Lung (tissue), 12 donors: ENCODE data around the gene ARMH2. TPM values are rescaled to one million over a fixed set of nuclear protein-coding genes. Genes with fewer than 3 reads are reported as not detected.

Source experiments
- ATAC-seq: fragments of 200-7000 bp; cut with Tn5 transposase; one replicate; pipeline ENCODE4 v1.9.1; 2020; ENCODE audit warnings: moderate number of reproducible peaks; ENCODE audit not compliant: insufficient read depth, low FRiP score
- DNase-seq, 3 donors: peaks; one replicate each; pipeline ENCODE4 v3.0.0-alpha.2; 2013 to 2017
- H3K27ac ChIP-seq, 2 donors: one replicate each; pipeline ENCODE4 v1.5.1; 2013; ENCODE audit warnings: mild to moderate bottlenecking in 2 of 2, moderate library complexity in 2 of 2, control low read depth in 1 of 2, inconsistent platforms in 1 of 2, low read depth in 1 of 2, low read length in 1 of 2
- H3K27me3 ChIP-seq, 3 donors: one replicate each; pipeline ENCODE4 v1.5.1; 2013; ENCODE audit warnings: low read length in 2 of 3; ENCODE audit not compliant: control insufficient read depth in 3 of 3, insufficient read depth in 3 of 3
- H3K36me3 ChIP-seq, 4 donors: one replicate each; pipeline ENCODE4 v1.5.1; 2013; ENCODE audit warnings: low read length in 4 of 4, mild to moderate bottlenecking in 1 of 4, moderate library complexity in 1 of 4; ENCODE audit not compliant: control insufficient read depth in 4 of 4, insufficient read depth in 4 of 4
- H3K4me1 ChIP-seq, 5 donors: one replicate each; pipeline ENCODE4 v1.5.1; 2013; ENCODE audit warnings: low read length in 5 of 5, mild to moderate bottlenecking in 2 of 5, moderate library complexity in 1 of 5; ENCODE audit not compliant: control insufficient read depth in 5 of 5, insufficient read depth in 5 of 5
- H3K4me3 ChIP-seq: one replicate; pipeline ENCODE4 v1.5.1; 2013; ENCODE audit warnings: mild to moderate bottlenecking, control low read depth, moderate library complexity
- H3K9ac ChIP-seq, 2 donors: one replicate each; pipeline ENCODE4 v1.5.1; 2013; ENCODE audit warnings: low read length in 2 of 2, control low read depth in 1 of 2; ENCODE audit not compliant: insufficient read depth in 1 of 2
- H3K9me3 ChIP-seq, 4 donors: one replicate each; pipeline ENCODE4 v1.5.1; 2013; ENCODE audit warnings: low read length in 3 of 4, mild to moderate bottlenecking in 1 of 4, moderate library complexity in 1 of 4; ENCODE audit not compliant: control insufficient read depth in 4 of 4, insufficient read depth in 3 of 4
- WGBS, 2 donors: extraction: QIAGEN DNeasy Blood & Tissue Kit; methylation state at CpG; one replicate each; pipeline ENCODE4 v1.1.7; 2013; 5-methylcytosine and 5-hydroxymethylcytosine counted together
- polyA plus RNA-seq, 2 donors: library from polyadenylated mRNA; stranded (reverse); fragments of 200-250 nt; gene quantifications; one replicate each; pipeline ENCODE4 v1.2.1, GENCODE V29; 2013
- total RNA-seq, 2 donors: library from RNA; depleted of rRNA in 1 of 2; stranded (reverse); fragments of >200 nt in 1 of 2; gene quantifications; one replicate each; pipeline ENCODE4 v1.2.1, GENCODE V29; 2014 to 2021
- TF ChIP-seq, protein P1 (sequence below): IDR thresholded peaks from 2 replicates; pipeline ENCODE4 v1.5.1; 2012; ENCODE audit warnings: mild to moderate bottlenecking; ENCODE audit errors: control extremely low read depth, extremely low read depth
- donor health status: control.
- donor health status: control.
- donor health status: Bipolar disorder and iron deficiency.
- donor health status: healthy.
- donor health status: DM: yes; HTN: yes; CAD: no.

ARMH2 gene
- total and polyA plus RNA-seq, 4 donors, result 0.56 to 3.2 (median 1.3) TPM

DNA sequence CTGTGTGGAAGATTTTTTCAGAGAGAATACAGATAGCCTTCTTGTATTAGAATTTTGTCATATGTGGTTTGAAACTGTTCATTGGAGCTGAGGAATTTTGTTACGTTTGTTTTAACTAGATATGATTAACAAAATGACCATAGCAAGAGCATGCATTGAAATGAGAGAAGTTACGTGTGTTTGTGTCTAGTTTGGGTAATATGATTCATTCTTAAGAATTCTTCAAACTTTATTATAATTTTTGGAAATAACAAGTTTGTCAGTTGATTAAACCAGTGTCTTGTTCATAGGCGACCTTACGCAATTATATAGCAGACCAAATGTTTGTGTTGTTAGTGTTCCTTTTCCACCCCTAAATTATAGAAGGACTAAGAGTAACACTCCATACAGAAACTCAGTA lies 18.5 kb downstream of the ARMH2 start:
- Histone ChIP-seq H3K27me3 (no peaks in the 10 kb centered on the region), H3K4me1 (peaks cover 0 to 13% (median 5%) of the 10 kb centered on the region in 5 donors), H3K4me3 (no peak overlapping the region), H3K36me3 (peaks cover 0 to 14% (median 4%) of the 10 kb centered on the region in 4 donors), H3K9me3 (no peaks in the 10 kb centered on the region), H3K9ac (no peak overlapping the region), H3K27ac (no peak overlapping the region)
- DNase-seq, result no peak
- WGBS, 2 donors, result 92 to 94% methylated on average over 4 of the region's 4 CpGs
- ATAC-seq, result no peak
- TF ChIP-seq, protein P1, sequence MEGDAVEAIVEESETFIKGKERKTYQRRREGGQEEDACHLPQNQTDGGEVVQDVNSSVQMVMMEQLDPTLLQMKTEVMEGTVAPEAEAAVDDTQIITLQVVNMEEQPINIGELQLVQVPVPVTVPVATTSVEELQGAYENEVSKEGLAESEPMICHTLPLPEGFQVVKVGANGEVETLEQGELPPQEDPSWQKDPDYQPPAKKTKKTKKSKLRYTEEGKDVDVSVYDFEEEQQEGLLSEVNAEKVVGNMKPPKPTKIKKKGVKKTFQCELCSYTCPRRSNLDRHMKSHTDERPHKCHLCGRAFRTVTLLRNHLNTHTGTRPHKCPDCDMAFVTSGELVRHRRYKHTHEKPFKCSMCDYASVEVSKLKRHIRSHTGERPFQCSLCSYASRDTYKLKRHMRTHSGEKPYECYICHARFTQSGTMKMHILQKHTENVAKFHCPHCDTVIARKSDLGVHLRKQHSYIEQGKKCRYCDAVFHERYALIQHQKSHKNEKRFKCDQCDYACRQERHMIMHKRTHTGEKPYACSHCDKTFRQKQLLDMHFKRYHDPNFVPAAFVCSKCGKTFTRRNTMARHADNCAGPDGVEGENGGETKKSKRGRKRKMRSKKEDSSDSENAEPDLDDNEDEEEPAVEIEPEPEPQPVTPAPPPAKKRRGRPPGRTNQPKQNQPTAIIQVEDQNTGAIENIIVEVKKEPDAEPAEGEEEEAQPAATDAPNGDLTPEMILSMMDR, result no peak

GRCh38 chr6:24779416-24780016 lies 19.2 kb downstream of the ARMH2 start:
- H3K27ac ChIP-seq, result no peak overlapping the region
- no peak overlapping the region for H3K9ac ChIP-seq
- no peaks in the 10 kb centered on the region for H3K27me3 ChIP-seq
- no peak for ATAC-seq
- no peak overlapping the region for H3K4me3 ChIP-seq
- H3K36me3 ChIP-seq, result peaks cover 3 to 14% (median 4%) of the 10 kb centered on the region in 4 donors
- peaks cover 0 to 13% (median 5%) of the 10 kb centered on the region in 5 donors for H3K4me1 ChIP-seq
- no peaks in the 10 kb centered on the region for H3K9me3 ChIP-seq
- TF ChIP-seq, protein P1, result no peak
- peak in 1 of 3 donors; percentile 42 for DNase-seq
- WGBS, 2 donors, result 51 to 59% methylated on average over 3 of the region's 3 CpGs

DNA sequence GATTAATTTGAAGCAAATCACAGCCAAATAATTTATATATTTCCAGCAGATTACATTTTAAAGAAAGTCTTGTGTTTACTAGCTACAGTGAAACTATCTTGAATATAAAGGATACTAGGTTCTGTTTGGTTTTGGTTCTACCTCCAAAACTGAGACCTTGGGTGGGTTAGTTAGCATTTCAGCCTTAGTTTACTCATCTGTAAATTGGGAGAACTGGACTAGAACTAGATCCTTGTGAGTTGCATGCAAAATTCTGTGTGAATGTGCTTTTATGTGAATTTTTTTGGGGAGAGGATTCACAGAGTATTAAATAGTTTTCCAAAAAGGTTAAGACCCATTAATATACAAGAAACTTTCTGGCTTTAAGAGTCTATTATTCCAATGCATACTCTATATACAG lies 19.8 kb downstream of the ARMH2 start:
- H3K36me3 ChIP-seq, result peaks cover 3 to 14% (median 4%) of the 10 kb centered on the region in 4 donors
- no peaks in the 10 kb centered on the region for H3K27me3 ChIP-seq
- H3K4me3 ChIP-seq, result no peak overlapping the region
- no peak overlapping the region for H3K9ac ChIP-seq
- TF ChIP-seq, protein P1, result no peak
- H3K27ac ChIP-seq, result no peak overlapping the region
- no peaks in the 10 kb centered on the region for H3K9me3 ChIP-seq
- H3K4me1 ChIP-seq, result peaks cover 0 to 13% (median 7%) of the 10 kb centered on the region in 5 donors
- DNase-seq (no peak), ATAC-seq (no peak)

GRCh38 chr6:24778121-24778520 lies 20.6 kb downstream of the ARMH2 start:
- TF ChIP-seq, protein P1, result no peak
- WGBS, 2 donors, result 44 to 97% methylated on average over 1 of the region's 1 CpG
- DNase-seq, result no peak
- no peak overlapping the region for H3K9ac ChIP-seq
- no peaks in the 10 kb centered on the region for H3K27me3 ChIP-seq
- no peak overlapping the region for H3K4me3 ChIP-seq
- peaks cover 0 to 13% (median 7%) of the 10 kb centered on the region in 5 donors for H3K4me1 ChIP-seq
- no peaks in the 10 kb centered on the region for H3K9me3 ChIP-seq
- peaks cover 3 to 11% (median 4%) of the 10 kb centered on the region in 4 donors for H3K36me3 ChIP-seq
- no peak for ATAC-seq
- H3K27ac ChIP-seq, result no peak overlapping the region
